NB4 (cell line): ENCODE results near the gene MAFF.

Experiments used
- DNase-seq: peaks from one replicate; pipeline ENCODE4 v3.0.0; 2010; ENCODE audit warnings: low read depth
- H3K4me3 ChIP-seq: one replicate; pipeline ENCODE4 v1.5.1; 2011; ENCODE audit warnings: mild to moderate bottlenecking, low read depth, low read length, moderate library complexity
- CTCF ChIP-seq: IDR thresholded peaks from one replicate; pipeline ENCODE4 v1.5.1; 2012; ENCODE audit warnings: low read depth, low read length
- MAX ChIP-seq: IDR thresholded peaks from 2 replicates; pipeline ENCODE4 v1.6.1; 2011; ENCODE audit warnings: low read depth, low read length
- MYC ChIP-seq: IDR thresholded peaks from 2 replicates; pipeline ENCODE4 v1.6.1; 2011; ENCODE audit warnings: low read depth, low read length
- POLR2A ChIP-seq: IDR thresholded peaks from 2 replicates; pipeline ENCODE4 v1.6.1; 2011; ENCODE audit warnings: mild to moderate bottlenecking; ENCODE audit not compliant: insufficient read length; ENCODE audit errors: extremely low read depth

Gene MAFF

GRCh38 chr22:38163844-38164550, 37.8 kb upstream of the MAFF start:
- TF ChIP-seq MYC (no peak), CTCF (no peak), POLR2A (no peak), MAX (no peak)
- no peak overlapping the region for H3K4me3 ChIP-seq
- no peak for DNase-seq

GRCh38 chr22:38164551-38164918, 37.3 kb upstream of the MAFF start:
- TF ChIP-seq POLR2A (no peak), MAX (no peak), CTCF (no peak), MYC (no peak)
- H3K4me3 ChIP-seq, result no peak overlapping the region
- no peak for DNase-seq

- no peak for TF ChIP-seq MAX
- no peak for TF ChIP-seq CTCF
- TF ChIP-seq MYC, result no peak
- no peak for TF ChIP-seq POLR2A
- DNase-seq, result no peak
Measured at GRCh38 chr22:38165922-38166593, 35.7 kb upstream of the MAFF start.

GRCh38 chr22:38167988-38168407, 33.8 kb upstream of the MAFF start:
- TF ChIP-seq CTCF, result no peak
- TF ChIP-seq MAX, result no peak
- TF ChIP-seq MYC, result no peak
- no peak for TF ChIP-seq POLR2A
- DNase-seq, result no peak
- H3K4me3 ChIP-seq, result no peak overlapping the region

More at GRCh38 chr22:38165922-38166593, 35.7 kb upstream of the MAFF start:
- H3K4me3 ChIP-seq, result no peak overlapping the region

GRCh38 chr22:38169116-38169515, 32.7 kb upstream of the MAFF start:
- no peak overlapping the region for H3K4me3 ChIP-seq
- DNase-seq, result no peak
- TF ChIP-seq POLR2A, result no peak
- no peak for TF ChIP-seq MYC
- TF ChIP-seq MAX, result no peak
- TF ChIP-seq CTCF, result no peak
